Fibroblast of lung (primary cell): ENCODE measurements around the gene NDUFV1. TPM values are rescaled to one million over a fixed set of nuclear protein-coding genes. Genes with fewer than 3 reads are reported as not detected.

Experiments used
- DNase-seq, 2 donors: peaks; one replicate each; pipeline versions ENCODE4 v3.0.0 to v3.0.0-alpha.2; 2010; ENCODE audit warnings: low read depth in 2 of 2
- H2AFZ ChIP-seq: 2 replicates; pipeline ENCODE4 v1.5.1; 2012; ENCODE audit warnings: low read length, control low read depth, inconsistent platforms
- H3K27ac ChIP-seq: 2 replicates; pipeline ENCODE4 v1.5.1; 2011; ENCODE audit warnings: low read length, control low read depth; ENCODE audit not compliant: insufficient read depth
- H3K27me3 ChIP-seq: 2 replicates; pipeline ENCODE4 v1.5.1; 2011; ENCODE audit warnings: mild to moderate bottlenecking, low read length; ENCODE audit not compliant: control insufficient read depth, insufficient read depth
- H3K36me3 ChIP-seq: 2 replicates; pipeline ENCODE4 v1.5.1; 2011; ENCODE audit warnings: low read length; ENCODE audit not compliant: control insufficient read depth, insufficient read depth
- H3K4me1 ChIP-seq: 2 replicates; pipeline ENCODE4 v1.5.1; 2011; ENCODE audit warnings: low read length; ENCODE audit not compliant: control insufficient read depth, insufficient read depth; ENCODE audit errors: extremely low read depth
- H3K4me2 ChIP-seq: 2 replicates; pipeline ENCODE4 v1.5.1; 2011; ENCODE audit warnings: low read length, control low read depth; ENCODE audit not compliant: insufficient read depth; ENCODE audit errors: extremely low read depth
- H3K4me3 ChIP-seq, 4 experiments: fragments of 200-600 bp in 1 of 4; sonication (generic) in 1 of 4; replicated peaks in 1 of 4; 2 replicates each; pipeline ENCODE4 v1.5.1; 2011 to 2016; ENCODE audit warnings: low read length in 4 of 4, low read depth in 3 of 4, mild to moderate bottlenecking in 3 of 4, control low read depth in 2 of 4, inconsistent platforms in 1 of 4, mixed read lengths in 1 of 4; ENCODE audit not compliant: insufficient read depth in 1 of 4; ENCODE audit errors: control extremely low read depth in 1 of 4
- H3K79me2 ChIP-seq: 2 replicates; pipeline ENCODE4 v1.5.1; 2012; ENCODE audit warnings: mild to moderate bottlenecking, low read length, inconsistent platforms; ENCODE audit not compliant: control insufficient read depth, insufficient read depth
- H3K9ac ChIP-seq: 2 replicates; pipeline ENCODE4 v1.5.1; 2011; ENCODE audit warnings: mild to moderate bottlenecking, low read length, control low read depth; ENCODE audit not compliant: insufficient read depth
- H3K9me3 ChIP-seq: 2 replicates; pipeline ENCODE4 v1.5.1; 2012; ENCODE audit warnings: low read depth, low read length; ENCODE audit not compliant: control insufficient read depth, insufficient read depth
- H4K20me1 ChIP-seq: 2 replicates; pipeline ENCODE4 v1.5.1; 2011; ENCODE audit warnings: low read length; ENCODE audit not compliant: control insufficient read depth, insufficient read depth; ENCODE audit errors: extremely low read depth
- EZH2 ChIP-seq: IDR thresholded peaks from 2 replicates; pipeline ENCODE4 v1.5.1; 2012; ENCODE audit warnings: low read length, control low read depth, mild to moderate bottlenecking; ENCODE audit errors: missing control alignments
- polyA plus RNA-seq, 2 donors: library from polyadenylated mRNA; depleted of rRNA in 1 of 2; stranded (reverse) in 1 of 2; unstranded in 1 of 2; fragments of >200 nt; gene quantifications; 2 replicates each; pipeline ENCODE4 v1.2.1, GENCODE V29; 2011 to 2012; ENCODE audit warnings: missing spikeins in 1 of 2
- total RNA-seq: library from RNA; depleted of rRNA; stranded (reverse); fragments of >200 nt; gene quantifications from 2 replicates; pipeline ENCODE4 v1.2.1, GENCODE V29; 2014
- TF ChIP-seq, protein P1 (sequence below), 2 donors: IDR thresholded peaks in 1 of 2; conservative IDR thresholded peaks in 1 of 2; 1 replicate in 1 of 2; 2 replicates in 1 of 2; pipeline ENCODE4 v1.5.1; 2011 to 2012; ENCODE audit warnings: low read length in 2 of 2, control low read depth in 1 of 2, inconsistent platforms in 1 of 2, low read depth in 1 of 2, mild to moderate bottlenecking in 1 of 2

NDUFV1 gene
- total and polyA plus RNA-seq, 2 donors (not counting 1 experiment from before 2014, with no cell fraction given) = 64.9 to 171 TPM

DNA sequence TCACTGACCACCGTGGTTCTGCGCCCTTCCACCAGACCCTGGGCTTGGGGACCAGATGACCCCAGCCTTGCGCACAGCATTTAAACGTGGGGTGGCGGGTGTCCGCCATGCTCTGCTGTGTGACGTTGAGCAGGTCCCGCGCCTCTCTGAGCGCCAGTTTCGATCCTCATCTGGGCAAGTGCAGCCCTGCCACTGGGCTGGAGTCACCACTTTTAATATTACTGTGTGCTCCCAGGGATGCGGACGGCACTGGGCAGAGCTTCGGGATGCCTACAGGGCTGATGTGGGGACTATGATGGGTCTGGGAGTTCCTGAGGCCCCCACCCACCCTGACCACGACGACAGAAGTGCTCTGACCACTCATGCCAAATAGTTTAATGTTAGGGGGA lies 24.2 kb downstream of the NDUFV1 start:
- H3K4me2 ChIP-seq = peak overlapping the region; percentile 69
- H4K20me1 ChIP-seq = no peaks in the 10 kb centered on the region
- H3K79me2 ChIP-seq = no peaks in the 10 kb centered on the region
- DNase-seq = no peak
- H2AFZ ChIP-seq = peak overlapping the region; percentile 71
- peak overlapping the region; percentile 49 to 77 (median 71) for H3K4me3 ChIP-seq
- no peaks in the 10 kb centered on the region for H3K27me3 ChIP-seq
- H3K9me3 ChIP-seq = no peaks in the 10 kb centered on the region
- peaks cover 3% of the 10 kb centered on the region for H3K4me1 ChIP-seq
- H3K27ac ChIP-seq = peak overlapping the region; percentile 87
- no peaks in the 10 kb centered on the region for H3K36me3 ChIP-seq
- no peak overlapping the region for H3K9ac ChIP-seq
- TF ChIP-seq EZH2 = no peak
- TF ChIP-seq, protein P1, sequence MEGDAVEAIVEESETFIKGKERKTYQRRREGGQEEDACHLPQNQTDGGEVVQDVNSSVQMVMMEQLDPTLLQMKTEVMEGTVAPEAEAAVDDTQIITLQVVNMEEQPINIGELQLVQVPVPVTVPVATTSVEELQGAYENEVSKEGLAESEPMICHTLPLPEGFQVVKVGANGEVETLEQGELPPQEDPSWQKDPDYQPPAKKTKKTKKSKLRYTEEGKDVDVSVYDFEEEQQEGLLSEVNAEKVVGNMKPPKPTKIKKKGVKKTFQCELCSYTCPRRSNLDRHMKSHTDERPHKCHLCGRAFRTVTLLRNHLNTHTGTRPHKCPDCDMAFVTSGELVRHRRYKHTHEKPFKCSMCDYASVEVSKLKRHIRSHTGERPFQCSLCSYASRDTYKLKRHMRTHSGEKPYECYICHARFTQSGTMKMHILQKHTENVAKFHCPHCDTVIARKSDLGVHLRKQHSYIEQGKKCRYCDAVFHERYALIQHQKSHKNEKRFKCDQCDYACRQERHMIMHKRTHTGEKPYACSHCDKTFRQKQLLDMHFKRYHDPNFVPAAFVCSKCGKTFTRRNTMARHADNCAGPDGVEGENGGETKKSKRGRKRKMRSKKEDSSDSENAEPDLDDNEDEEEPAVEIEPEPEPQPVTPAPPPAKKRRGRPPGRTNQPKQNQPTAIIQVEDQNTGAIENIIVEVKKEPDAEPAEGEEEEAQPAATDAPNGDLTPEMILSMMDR (conservative IDR thresholded peaks at IDR 0.05 in 1 of 2, IDR thresholded peaks at IDR 0.05 in 1 of 2; ENCODE audit: low read depth in 1 of 2, low read length in 2 of 2) = no peak

DNA sequence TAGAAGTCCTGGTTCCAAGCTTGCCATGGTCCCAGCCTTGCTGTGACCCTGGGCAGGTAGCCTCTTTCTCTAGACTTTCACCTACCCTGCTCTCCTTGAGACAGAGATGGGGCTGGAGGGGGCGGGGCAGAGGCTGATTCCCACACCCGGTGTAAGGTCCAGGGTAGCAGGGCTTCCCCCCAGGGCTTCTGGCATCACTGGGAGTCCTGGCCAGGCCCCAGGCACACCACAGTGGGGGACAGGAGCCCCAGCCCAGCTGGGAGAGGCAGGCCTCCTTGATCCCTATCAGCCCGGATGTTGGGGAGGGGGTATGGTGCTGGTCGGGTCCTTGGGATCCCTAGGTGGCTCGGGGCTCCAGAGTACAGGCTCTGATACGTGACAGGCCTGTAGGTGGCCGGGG lies 24.7 kb downstream of the NDUFV1 start:
- no peaks in the 10 kb centered on the region for H3K36me3 ChIP-seq
- no peak overlapping the region for H3K9ac ChIP-seq
- H3K27ac ChIP-seq = no peak overlapping the region
- peaks cover 3% of the 10 kb centered on the region for H3K4me1 ChIP-seq
- no peak overlapping the region for H2AFZ ChIP-seq
- no peak for DNase-seq
- no peaks in the 10 kb centered on the region for H3K27me3 ChIP-seq
- no peaks in the 10 kb centered on the region for H3K79me2 ChIP-seq
- no peak for TF ChIP-seq EZH2
- TF ChIP-seq, protein P1 (conservative IDR thresholded peaks at IDR 0.05 in 1 of 2, IDR thresholded peaks at IDR 0.05 in 1 of 2; ENCODE audit: low read depth in 1 of 2, low read length in 2 of 2) = no peak
- no peak overlapping the region for H3K4me3 ChIP-seq
- no peaks in the 10 kb centered on the region for H3K9me3 ChIP-seq
- no peak overlapping the region for H3K4me2 ChIP-seq
- no peaks in the 10 kb centered on the region for H4K20me1 ChIP-seq

DNA sequence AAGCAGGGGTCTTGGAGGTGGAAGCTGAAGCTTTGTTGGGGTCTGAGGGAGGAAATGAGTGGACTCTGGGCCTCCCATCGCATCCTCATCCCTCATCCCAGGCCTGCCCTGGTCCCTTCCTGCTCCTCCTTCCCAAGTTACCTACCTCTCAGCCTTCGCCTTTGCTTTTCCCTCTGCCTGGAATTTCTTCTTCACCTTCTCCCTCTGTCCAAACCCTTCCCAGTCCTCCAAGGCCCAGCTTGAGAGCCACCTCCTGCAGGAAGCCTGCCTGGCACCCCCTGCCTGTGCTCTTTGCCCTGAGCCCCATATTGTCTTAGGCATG lies 25.1 kb downstream of the NDUFV1 start:
- H3K9ac ChIP-seq = no peak overlapping the region
- H4K20me1 ChIP-seq = no peaks in the 10 kb centered on the region
- no peak overlapping the region for H2AFZ ChIP-seq
- no peak overlapping the region for H3K27ac ChIP-seq
- no peak for DNase-seq
- no peak overlapping the region for H3K4me2 ChIP-seq
- no peaks in the 10 kb centered on the region for H3K79me2 ChIP-seq
- TF ChIP-seq, protein P1 (conservative IDR thresholded peaks at IDR 0.05 in 1 of 2, IDR thresholded peaks at IDR 0.05 in 1 of 2; ENCODE audit: low read depth in 1 of 2, low read length in 2 of 2) = no peak
- no peak for TF ChIP-seq EZH2
- H3K4me3 ChIP-seq = no peak overlapping the region
- peaks cover 3% of the 10 kb centered on the region for H3K4me1 ChIP-seq
- no peaks in the 10 kb centered on the region for H3K36me3 ChIP-seq
- no peaks in the 10 kb centered on the region for H3K9me3 ChIP-seq
- H3K27me3 ChIP-seq = no peaks in the 10 kb centered on the region
